ENCODE results near the gene CELA3A.

Gene CELA3A

DNA sequence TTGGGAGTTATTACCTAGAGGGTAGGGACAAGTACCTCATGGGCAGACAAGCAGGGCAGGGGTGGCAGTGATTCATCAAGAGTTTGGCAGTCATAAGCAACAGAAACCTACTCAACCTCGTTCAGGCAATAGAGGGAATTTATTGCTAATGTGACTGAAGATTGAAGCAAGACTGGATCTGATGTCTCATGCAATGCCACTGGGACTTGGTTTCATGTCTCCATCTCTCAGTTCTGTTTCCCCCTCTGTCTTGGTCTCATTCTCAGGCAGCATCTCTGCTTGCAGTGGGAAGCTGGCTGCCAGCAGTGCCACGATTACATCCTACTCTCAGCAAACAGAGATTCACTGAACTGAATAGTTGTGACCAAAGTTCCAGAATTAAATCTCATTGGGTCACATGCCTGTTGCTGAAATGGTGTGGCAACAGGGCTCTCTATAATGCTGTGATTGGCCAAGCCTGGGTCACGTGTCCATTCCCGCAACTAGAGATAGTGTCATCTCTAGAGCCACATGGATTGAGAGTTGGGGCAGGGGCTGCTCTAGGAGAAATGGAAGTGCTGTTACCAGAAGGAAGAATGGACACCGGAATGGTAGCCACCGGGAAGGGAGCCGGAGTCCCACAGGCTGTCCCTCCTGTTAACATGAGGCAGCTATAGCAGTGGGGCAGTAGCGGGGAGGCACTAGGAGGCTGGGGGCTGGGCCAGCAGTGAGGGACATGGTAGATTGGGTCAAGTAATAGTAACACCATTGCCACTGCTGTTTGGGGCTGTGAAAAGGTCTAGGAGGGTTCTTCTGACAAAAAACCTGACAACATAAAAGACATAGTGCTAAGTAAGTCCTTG is 47.1 kb downstream of the CELA3A start:
- peak in 1 of 2 donors; percentile 51 for DNase-seq (ENCODE audit: extremely low read depth in 1 of 2, low read depth in 1 of 2)

GRCh38 chr1:22050330-22050729 is 48.9 kb downstream of the CELA3A start:
- no peak for DNase-seq (ENCODE audit: extremely low read depth in 1 of 2, low read depth in 1 of 2)

GRCh38 chr1:22051607-22052114 is 50.2 kb downstream of the CELA3A start:
- no peak for DNase-seq (ENCODE audit: extremely low read depth in 1 of 2, low read depth in 1 of 2)

DNA sequence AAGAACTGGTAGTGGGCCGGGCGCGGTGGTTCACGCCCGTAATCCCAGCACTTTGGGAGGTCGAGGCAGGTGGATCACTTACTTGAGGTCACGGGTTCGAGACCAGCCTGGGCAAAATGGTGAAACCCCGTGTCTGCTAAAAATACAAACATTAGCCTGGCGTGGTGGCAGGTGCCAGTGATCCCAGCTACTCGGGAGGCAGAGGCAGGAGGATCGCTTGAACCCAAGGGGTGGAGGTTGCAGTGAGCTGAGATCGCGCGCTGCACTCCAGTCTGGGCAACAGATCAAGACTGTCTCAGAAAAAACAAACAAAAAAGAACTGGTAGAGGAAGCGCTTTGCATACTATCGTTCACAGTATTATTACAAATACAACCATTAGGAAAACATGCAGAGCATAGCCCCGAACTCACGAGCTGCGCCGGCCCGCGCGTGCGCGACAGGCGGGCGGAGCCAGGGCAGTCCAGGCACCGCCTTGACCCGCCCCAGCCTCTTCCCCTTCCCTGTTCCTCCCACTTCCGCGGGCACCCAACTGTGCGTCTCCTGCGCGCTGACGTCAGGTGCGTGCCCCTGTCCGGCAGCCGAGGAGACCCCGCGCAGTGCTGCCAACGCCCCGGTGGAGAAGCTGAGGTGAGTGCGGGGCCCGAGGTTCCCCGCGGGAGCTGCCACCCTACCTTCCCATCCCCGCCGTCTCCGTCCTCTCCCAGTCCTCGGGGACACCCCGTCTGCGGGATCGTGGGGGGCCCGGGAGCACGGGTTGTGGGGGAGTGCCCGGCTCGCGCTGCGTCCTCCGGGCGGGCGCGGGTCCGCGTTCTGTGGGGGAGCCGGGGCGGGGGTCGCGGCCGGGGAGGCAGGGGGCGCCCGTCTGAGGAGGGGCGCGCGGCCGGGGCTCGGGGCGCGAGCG is 50.9 kb downstream of the CELA3A start, which contains the start of gene CDC42:
Gene CDC42, plus strand, starts transcription at position 595 of the 902 bp plus-strand sequence. CDS start 25,770 bp downstream, outside the sequence.
- peak; percentile 92 to 93 for DNase-seq (ENCODE audit: extremely low read depth in 1 of 2, low read depth in 1 of 2)

DNA sequence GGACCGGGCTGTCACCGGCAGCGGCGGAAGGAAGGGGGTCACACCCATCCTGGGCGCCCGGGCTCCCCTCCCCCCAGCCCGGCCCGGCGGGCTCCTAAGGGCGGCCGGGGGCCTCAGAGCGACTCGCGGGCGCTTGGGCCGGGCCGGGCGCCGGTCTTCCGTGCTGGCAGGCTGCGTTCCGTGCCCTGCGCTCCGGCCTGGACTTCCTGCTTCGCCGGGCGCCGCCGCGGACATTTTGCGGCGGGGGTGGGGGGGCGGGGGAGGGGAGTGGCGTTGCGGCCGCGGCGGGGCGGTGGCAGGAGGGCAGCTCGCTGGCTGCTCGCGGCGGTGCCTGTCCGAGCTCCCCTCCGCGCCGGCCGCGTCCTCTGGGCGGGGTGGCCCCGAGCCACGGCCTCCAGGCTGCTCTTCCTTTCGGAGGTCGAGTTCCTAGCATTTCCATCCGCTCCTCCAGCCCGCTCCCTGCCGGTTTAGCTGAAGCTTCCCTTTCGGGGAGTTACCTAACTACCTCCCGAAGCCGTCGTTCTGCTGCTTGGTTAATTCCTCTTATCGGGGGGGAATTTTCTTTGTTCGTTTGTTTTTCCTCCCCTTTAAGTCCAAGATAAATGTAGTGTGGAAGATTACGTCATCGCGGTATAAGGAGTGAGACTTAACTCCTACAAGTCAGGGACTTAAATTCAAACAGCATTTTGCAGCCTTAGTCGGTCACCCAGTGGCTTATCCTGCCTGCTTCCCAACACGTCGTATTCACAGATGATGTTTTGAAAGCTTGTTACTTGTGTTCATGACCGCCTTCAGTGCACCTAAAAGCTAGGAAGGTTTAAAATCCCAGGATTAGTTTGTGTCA is 51.8 kb downstream of the CELA3A start:
- no peak for DNase-seq (ENCODE audit: extremely low read depth in 1 of 2, low read depth in 1 of 2)

GRCh38 chr1:22053861-22054770 is 52.7 kb downstream of the CELA3A start:
- no peak for DNase-seq (ENCODE audit: extremely low read depth in 1 of 2, low read depth in 1 of 2)

GRCh38 chr1:22055463-22055862 is 54.0 kb downstream of the CELA3A start:
- DNase-seq (ENCODE audit: extremely low read depth in 1 of 2, low read depth in 1 of 2) = no peak

GRCh38 chr1:22056043-22056442 is 54.6 kb downstream of the CELA3A start:
- DNase-seq (ENCODE audit: extremely low read depth in 1 of 2, low read depth in 1 of 2) = no peak

GRCh38 chr1:22056936-22057335 is 55.5 kb downstream of the CELA3A start:
- no peak for DNase-seq (ENCODE audit: extremely low read depth in 1 of 2, low read depth in 1 of 2)

- DNase-seq (ENCODE audit: extremely low read depth in 1 of 2, low read depth in 1 of 2) = no peak
Measured at GRCh38 chr1:22057861-22058260, 56.4 kb downstream of the CELA3A start.

Measured in stimulated activated CD8-positive, alpha-beta memory T cell treated with anti-CD3 and anti-CD28 coated beads, Interleukin-7, amount 100 ng/mL, for 48 hours (primary cell).